ENCODE results near the gene NEDD4L.
"Not testable (repeated sequence)": the region's sequence is repeated elsewhere in the genome, so short reads cannot be mapped to it uniquely, and the experiment has no call there.

Gene NEDD4L

GRCh38 chr18:58043491-58044369 lies at the start of gene NEDD4L:
TSS of gene NEDD4L (plus strand) at chr18:58044226. CDS start at chr18:58044661, 435 bp downstream.
- DNase-seq (ENCODE audit: low read depth, low spot score), result no peak

GRCh38 chr18:57995331-57995730 lies 48.7 kb upstream of the NEDD4L start:
- no peak for DNase-seq (ENCODE audit: low read depth, low spot score)

GRCh38 chr18:57996894-57997293 lies 47.1 kb upstream of the NEDD4L start:
- not testable (repeated sequence) for DNase-seq (ENCODE audit: low read depth, low spot score)

- DNase-seq (ENCODE audit: low read depth, low spot score), result peak; percentile 9
These were observed 46.2 kb upstream of the NEDD4L start for GRCh38 chr18:57997820-57998219.

- no peak for DNase-seq (ENCODE audit: low read depth, low spot score)
These were observed 45.6 kb upstream of the NEDD4L start for GRCh38 chr18:57998461-57998860.

- DNase-seq (ENCODE audit: low read depth, low spot score), result no peak
These were observed 39.7 kb upstream of the NEDD4L start for GRCh38 chr18:58004317-58004716.

- DNase-seq (ENCODE audit: low read depth, low spot score), result no peak
These were observed 39.0 kb upstream of the NEDD4L start for GRCh38 chr18:58005011-58005410.

- DNase-seq (ENCODE audit: low read depth, low spot score), result no peak
These were observed 38.0 kb upstream of the NEDD4L start for GRCh38 chr18:58005885-58006523.

- no peak for DNase-seq (ENCODE audit: low read depth, low spot score)
These were observed 34.9 kb upstream of the NEDD4L start for GRCh38 chr18:58009166-58009565.

GRCh38 chr18:58010265-58010664 lies 33.8 kb upstream of the NEDD4L start:
- DNase-seq (ENCODE audit: low read depth, low spot score), result no peak

- DNase-seq (ENCODE audit: low read depth, low spot score), result no peak
These were observed 31.7 kb upstream of the NEDD4L start for GRCh38 chr18:58012356-58012755.

- DNase-seq (ENCODE audit: low read depth, low spot score), result no peak
These were observed 30.5 kb upstream of the NEDD4L start for GRCh38 chr18:58013241-58014211.

GRCh38 chr18:58015065-58015780 lies 28.8 kb upstream of the NEDD4L start:
- no peak for DNase-seq (ENCODE audit: low read depth, low spot score)

- DNase-seq (ENCODE audit: low read depth, low spot score), result no peak
These were observed 26.8 kb upstream of the NEDD4L start for GRCh38 chr18:58017267-58017666.

GRCh38 chr18:58020567-58021107 lies 23.4 kb upstream of the NEDD4L start:
- DNase-seq (ENCODE audit: low read depth, low spot score), result no peak

GRCh38 chr18:58021504-58021903 lies 22.5 kb upstream of the NEDD4L start:
- no peak for DNase-seq (ENCODE audit: low read depth, low spot score)

GRCh38 chr18:58023108-58023507 lies 20.9 kb upstream of the NEDD4L start:
- no peak for DNase-seq (ENCODE audit: low read depth, low spot score)

GRCh38 chr18:58024139-58024538 lies 19.9 kb upstream of the NEDD4L start:
- no peak for DNase-seq (ENCODE audit: low read depth, low spot score)

- DNase-seq (ENCODE audit: low read depth, low spot score), result no peak
These were observed 18.8 kb upstream of the NEDD4L start for GRCh38 chr18:58025205-58025604.

GRCh38 chr18:58025733-58026132 lies 18.3 kb upstream of the NEDD4L start:
- no peak for DNase-seq (ENCODE audit: low read depth, low spot score)

GRCh38 chr18:58026395-58026794 lies 17.6 kb upstream of the NEDD4L start:
- DNase-seq (ENCODE audit: low read depth, low spot score), result no peak
